Erythroblast (primary cell): ENCODE measurements around the gene CFAP210.

ENCODE experiments used
- GATA1 ChIP-seq: IDR thresholded peaks from 2 replicates; pipeline ENCODE4 v1.6.1; 2011; ENCODE audit warnings: low read depth, mild to moderate bottlenecking, control low read depth, low read length, moderate library complexity
- POLR2A ChIP-seq: IDR thresholded peaks from 2 replicates; pipeline ENCODE4 v1.6.1; 2011; ENCODE audit warnings: mild to moderate bottlenecking, low read length

GRCh38 chr2:169709331-169709730 lies 15.1 kb upstream of the CFAP210 start:
- TF ChIP-seq GATA1 (no peak), POLR2A (no peak)
